ENCODE results near the gene CYP2W1.
"Not testable (repeated sequence)": the region's sequence is repeated elsewhere in the genome, so short reads cannot be mapped to it uniquely, and the experiment has no call there.

CYP2W1 gene

GRCh38 chr7:1033546-1034145 lies 50.7 kb downstream of the CYP2W1 start:
- TF ChIP-seq, protein P1, sequence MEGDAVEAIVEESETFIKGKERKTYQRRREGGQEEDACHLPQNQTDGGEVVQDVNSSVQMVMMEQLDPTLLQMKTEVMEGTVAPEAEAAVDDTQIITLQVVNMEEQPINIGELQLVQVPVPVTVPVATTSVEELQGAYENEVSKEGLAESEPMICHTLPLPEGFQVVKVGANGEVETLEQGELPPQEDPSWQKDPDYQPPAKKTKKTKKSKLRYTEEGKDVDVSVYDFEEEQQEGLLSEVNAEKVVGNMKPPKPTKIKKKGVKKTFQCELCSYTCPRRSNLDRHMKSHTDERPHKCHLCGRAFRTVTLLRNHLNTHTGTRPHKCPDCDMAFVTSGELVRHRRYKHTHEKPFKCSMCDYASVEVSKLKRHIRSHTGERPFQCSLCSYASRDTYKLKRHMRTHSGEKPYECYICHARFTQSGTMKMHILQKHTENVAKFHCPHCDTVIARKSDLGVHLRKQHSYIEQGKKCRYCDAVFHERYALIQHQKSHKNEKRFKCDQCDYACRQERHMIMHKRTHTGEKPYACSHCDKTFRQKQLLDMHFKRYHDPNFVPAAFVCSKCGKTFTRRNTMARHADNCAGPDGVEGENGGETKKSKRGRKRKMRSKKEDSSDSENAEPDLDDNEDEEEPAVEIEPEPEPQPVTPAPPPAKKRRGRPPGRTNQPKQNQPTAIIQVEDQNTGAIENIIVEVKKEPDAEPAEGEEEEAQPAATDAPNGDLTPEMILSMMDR (IDR thresholded peaks at IDR 0.05; ENCODE audit: unreplicated experiment in 3 of 3) = no peak
- H3K9me3 Mint-ChIP-seq = peaks cover 8% of the 10 kb centered on the region
- H3K36me3 Mint-ChIP-seq (ENCODE audit: low read depth) = peaks cover 19% of the 10 kb centered on the region
- peaks cover 8% of the 10 kb centered on the region for H3K27me3 Mint-ChIP-seq (ENCODE audit: low read depth)
- H3K4me1 Mint-ChIP-seq = peaks cover 21% of the 10 kb centered on the region
- no peak overlapping the region for H3K4me3 Mint-ChIP-seq
- H3K27ac Mint-ChIP-seq = no peak overlapping the region

DNA sequence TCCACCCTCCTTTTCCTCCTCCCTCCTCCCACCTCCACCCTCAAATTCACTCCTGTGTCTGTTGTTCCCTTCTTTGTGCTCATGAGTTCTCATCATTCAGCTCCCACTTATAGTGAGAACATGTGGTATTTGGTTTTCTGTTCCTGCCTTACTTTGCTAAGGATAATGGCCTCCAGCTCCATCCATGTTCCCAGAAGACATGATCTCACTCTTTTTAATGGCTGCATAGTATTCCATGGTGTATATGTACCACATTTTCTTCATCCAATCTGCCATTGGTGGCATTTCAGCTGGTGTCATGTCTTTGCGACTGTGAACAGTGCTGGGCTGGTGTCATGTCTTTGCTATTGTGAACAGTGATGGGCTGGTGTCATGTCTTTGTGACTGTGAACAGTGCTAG lies 51.8 kb downstream of the CYP2W1 start:
- not testable (repeated sequence) for H3K27ac Mint-ChIP-seq; H3K4me3 Mint-ChIP-seq; H3K9me3 Mint-ChIP-seq; H3K27me3 Mint-ChIP-seq (ENCODE audit: low read depth)
- H3K4me1 Mint-ChIP-seq = peaks cover 15% of the 10 kb centered on the region
- peaks cover 19% of the 10 kb centered on the region for H3K36me3 Mint-ChIP-seq (ENCODE audit: low read depth)

GRCh38 chr7:1036164-1036928 lies 53.4 kb downstream of the CYP2W1 start:
- peaks cover 23% of the 10 kb centered on the region for H3K4me1 Mint-ChIP-seq
- not testable (repeated sequence) for H3K9me3 Mint-ChIP-seq, H3K4me3 Mint-ChIP-seq, H3K27ac Mint-ChIP-seq
- H3K36me3 Mint-ChIP-seq (ENCODE audit: low read depth) = peaks cover 19% of the 10 kb centered on the region
- peaks cover 11% of the 10 kb centered on the region for H3K27me3 Mint-ChIP-seq (ENCODE audit: low read depth)

Data from nephron (organoid).